Measurements from ENCODE around the gene KCNRG.
A peak's percentile ranks its signal among the peaks of the same experiment; 100 is the strongest.

Gene KCNRG

GRCh38 chr13:50017819-50018218 is 2.6 kb downstream of the KCNRG start:
- no peak for TF ChIP-seq CTCF (IDR thresholded peaks at IDR 0.05; ENCODE audit: extremely low read depth, insufficient read depth, missing control alignments)
- in situ Hi-C loops (cut with MboI; ENCODE audit: low pct_unique_long_range_greater_than_20kb, low sequenced_read_pairs, unreplicated experiment) = no loop called here
- DNase-seq (ENCODE audit: low spot score) = no peak

DNA sequence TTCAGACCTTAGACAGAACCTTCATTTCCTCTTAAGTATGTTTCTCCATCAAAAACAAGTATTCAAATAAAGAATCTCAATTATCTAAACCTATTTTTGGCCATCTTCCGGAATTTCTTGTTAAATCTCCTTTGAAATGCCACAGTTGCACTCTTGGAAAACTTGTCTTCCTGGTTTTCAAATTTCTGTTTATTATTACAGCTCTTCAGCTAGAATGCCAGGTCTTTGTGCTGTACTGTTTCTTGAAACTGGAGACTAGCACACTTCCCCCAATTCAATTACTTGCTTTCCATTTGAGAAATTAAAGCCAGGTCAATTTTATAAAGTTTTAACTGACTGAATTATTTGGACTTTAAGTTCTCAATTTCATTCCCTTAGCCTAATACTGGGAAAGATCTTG is 10.2 kb downstream of the KCNRG start:
- no peak for TF ChIP-seq CTCF (IDR thresholded peaks at IDR 0.05; ENCODE audit: extremely low read depth, insufficient read depth, missing control alignments)
- no peak for DNase-seq (ENCODE audit: low spot score)
- in situ Hi-C loops (cut with MboI; ENCODE audit: low pct_unique_long_range_greater_than_20kb, low sequenced_read_pairs, unreplicated experiment) = no loop called here

DNA sequence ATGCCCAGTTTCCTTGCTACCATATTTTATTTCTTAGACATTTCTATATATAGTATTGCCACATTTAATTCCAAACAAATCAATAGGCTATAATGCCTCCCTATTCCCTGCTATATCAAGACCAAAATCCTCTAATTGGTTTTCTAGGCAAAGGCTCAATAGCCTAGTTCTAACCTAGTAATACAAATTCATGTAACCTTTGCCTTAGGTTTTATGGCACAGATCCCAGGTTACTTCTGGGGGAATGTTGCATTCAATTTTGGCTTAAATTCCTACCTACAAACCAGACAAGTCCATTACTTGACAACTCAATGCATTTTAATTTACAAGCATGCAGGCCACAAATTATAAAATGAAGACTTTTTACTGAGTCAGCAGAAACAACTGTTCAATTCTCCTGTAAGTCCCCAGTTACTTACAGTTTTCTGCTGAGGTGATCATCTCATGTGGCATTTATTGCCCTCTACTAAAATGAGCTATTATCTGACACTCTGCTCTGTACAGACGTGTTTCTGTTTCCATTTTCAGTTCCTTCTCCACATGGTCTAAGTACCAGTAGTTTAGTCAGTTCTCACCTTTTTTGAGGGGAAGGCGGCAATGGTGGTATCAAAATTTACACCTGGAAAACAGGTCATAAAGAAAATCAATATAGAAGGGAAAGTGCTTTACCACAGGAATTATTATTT is 11.7 kb downstream of the KCNRG start:
- peak; percentile 48 for DNase-seq (ENCODE audit: low spot score)
- no peak for TF ChIP-seq CTCF (IDR thresholded peaks at IDR 0.05; ENCODE audit: extremely low read depth, insufficient read depth, missing control alignments)
- in situ Hi-C loops (cut with MboI; ENCODE audit: low pct_unique_long_range_greater_than_20kb, low sequenced_read_pairs, unreplicated experiment) = no loop called here

- no peak for DNase-seq (ENCODE audit: low spot score)
- TF ChIP-seq CTCF (IDR thresholded peaks at IDR 0.05; ENCODE audit: extremely low read depth, insufficient read depth, missing control alignments) = no peak
- in situ Hi-C loops (cut with MboI; ENCODE audit: low pct_unique_long_range_greater_than_20kb, low sequenced_read_pairs, unreplicated experiment) = no loop called here
These were observed 15.1 kb downstream of the KCNRG start for GRCh38 chr13:50030315-50030714.

- TF ChIP-seq CTCF (IDR thresholded peaks at IDR 0.05; ENCODE audit: extremely low read depth, insufficient read depth, missing control alignments) = no peak
- in situ Hi-C loops (cut with MboI; ENCODE audit: low pct_unique_long_range_greater_than_20kb, low sequenced_read_pairs, unreplicated experiment) = no loop called here
- no peak for DNase-seq (ENCODE audit: low spot score)
These were observed 18.5 kb downstream of the KCNRG start for GRCh38 chr13:50033725-50034124.

DNA sequence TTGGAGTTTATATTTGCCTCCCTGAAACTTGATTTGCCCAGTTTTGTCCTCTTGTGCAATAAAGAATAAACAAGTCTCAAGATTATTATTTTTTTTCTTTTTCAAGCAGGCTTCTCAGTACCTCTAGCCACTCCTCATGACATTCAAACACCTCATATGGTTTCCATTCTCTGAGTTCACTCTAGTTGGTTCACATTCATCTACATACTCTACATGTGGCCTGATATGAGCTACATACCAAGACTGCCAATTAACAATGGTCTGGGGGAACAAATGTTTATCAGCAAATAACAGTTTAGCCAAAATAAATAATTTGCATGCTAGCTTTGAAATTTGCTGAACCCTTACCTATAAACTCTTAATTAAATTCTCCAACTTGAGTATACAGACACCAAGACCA is 22.5 kb downstream of the KCNRG start:
- in situ Hi-C loops (cut with MboI; ENCODE audit: low pct_unique_long_range_greater_than_20kb, low sequenced_read_pairs, unreplicated experiment) = no loop called here

More for the DNA sequence above, 22.5 kb downstream of the KCNRG start:
- DNase-seq (ENCODE audit: low spot score) = no peak
- TF ChIP-seq CTCF (IDR thresholded peaks at IDR 0.05; ENCODE audit: extremely low read depth, insufficient read depth, missing control alignments) = no peak

All from GM13977 (cell line).